ENCODE measurements around the gene DCTN3.

GRCh38 chr9:34656992-34657391, 36.7 kb upstream of the DCTN3 start:
- TF ChIP-seq, protein P1, sequence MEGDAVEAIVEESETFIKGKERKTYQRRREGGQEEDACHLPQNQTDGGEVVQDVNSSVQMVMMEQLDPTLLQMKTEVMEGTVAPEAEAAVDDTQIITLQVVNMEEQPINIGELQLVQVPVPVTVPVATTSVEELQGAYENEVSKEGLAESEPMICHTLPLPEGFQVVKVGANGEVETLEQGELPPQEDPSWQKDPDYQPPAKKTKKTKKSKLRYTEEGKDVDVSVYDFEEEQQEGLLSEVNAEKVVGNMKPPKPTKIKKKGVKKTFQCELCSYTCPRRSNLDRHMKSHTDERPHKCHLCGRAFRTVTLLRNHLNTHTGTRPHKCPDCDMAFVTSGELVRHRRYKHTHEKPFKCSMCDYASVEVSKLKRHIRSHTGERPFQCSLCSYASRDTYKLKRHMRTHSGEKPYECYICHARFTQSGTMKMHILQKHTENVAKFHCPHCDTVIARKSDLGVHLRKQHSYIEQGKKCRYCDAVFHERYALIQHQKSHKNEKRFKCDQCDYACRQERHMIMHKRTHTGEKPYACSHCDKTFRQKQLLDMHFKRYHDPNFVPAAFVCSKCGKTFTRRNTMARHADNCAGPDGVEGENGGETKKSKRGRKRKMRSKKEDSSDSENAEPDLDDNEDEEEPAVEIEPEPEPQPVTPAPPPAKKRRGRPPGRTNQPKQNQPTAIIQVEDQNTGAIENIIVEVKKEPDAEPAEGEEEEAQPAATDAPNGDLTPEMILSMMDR (IDR thresholded peaks at IDR 0.05): no peak
- TF ChIP-seq NFYB (CRISPR knock-in tag; conservative IDR thresholded peaks at IDR 0.05; ENCODE audit: low read depth) (no peak), JUN (CRISPR knock-in tag; IDR thresholded peaks at IDR 0.05) (no peak), TCF7 (CRISPR knock-in tag; IDR thresholded peaks at IDR 0.05; ENCODE audit: low read depth) (no peak), TP53 (CRISPR knock-in tag; IDR thresholded peaks at IDR 0.05) (no peak), ESRRA (CRISPR knock-in tag; IDR thresholded peaks at IDR 0.05; ENCODE audit: borderline replicate concordance) (no peak), FOXJ3 (CRISPR knock-in tag; IDR thresholded peaks at IDR 0.05; ENCODE audit: borderline replicate concordance) (no peak), E2F5 (CRISPR knock-in tag; IDR thresholded peaks at IDR 0.05) (no peak), SP1 (CRISPR knock-in tag; conservative IDR thresholded peaks at IDR 0.05) (no peak), CREB1 (CRISPR knock-in tag; IDR thresholded peaks at IDR 0.05) (no peak), JAZF1 (CRISPR knock-in tag; IDR thresholded peaks at IDR 0.05) (no peak)
- TF ChIP-seq, protein P2, sequence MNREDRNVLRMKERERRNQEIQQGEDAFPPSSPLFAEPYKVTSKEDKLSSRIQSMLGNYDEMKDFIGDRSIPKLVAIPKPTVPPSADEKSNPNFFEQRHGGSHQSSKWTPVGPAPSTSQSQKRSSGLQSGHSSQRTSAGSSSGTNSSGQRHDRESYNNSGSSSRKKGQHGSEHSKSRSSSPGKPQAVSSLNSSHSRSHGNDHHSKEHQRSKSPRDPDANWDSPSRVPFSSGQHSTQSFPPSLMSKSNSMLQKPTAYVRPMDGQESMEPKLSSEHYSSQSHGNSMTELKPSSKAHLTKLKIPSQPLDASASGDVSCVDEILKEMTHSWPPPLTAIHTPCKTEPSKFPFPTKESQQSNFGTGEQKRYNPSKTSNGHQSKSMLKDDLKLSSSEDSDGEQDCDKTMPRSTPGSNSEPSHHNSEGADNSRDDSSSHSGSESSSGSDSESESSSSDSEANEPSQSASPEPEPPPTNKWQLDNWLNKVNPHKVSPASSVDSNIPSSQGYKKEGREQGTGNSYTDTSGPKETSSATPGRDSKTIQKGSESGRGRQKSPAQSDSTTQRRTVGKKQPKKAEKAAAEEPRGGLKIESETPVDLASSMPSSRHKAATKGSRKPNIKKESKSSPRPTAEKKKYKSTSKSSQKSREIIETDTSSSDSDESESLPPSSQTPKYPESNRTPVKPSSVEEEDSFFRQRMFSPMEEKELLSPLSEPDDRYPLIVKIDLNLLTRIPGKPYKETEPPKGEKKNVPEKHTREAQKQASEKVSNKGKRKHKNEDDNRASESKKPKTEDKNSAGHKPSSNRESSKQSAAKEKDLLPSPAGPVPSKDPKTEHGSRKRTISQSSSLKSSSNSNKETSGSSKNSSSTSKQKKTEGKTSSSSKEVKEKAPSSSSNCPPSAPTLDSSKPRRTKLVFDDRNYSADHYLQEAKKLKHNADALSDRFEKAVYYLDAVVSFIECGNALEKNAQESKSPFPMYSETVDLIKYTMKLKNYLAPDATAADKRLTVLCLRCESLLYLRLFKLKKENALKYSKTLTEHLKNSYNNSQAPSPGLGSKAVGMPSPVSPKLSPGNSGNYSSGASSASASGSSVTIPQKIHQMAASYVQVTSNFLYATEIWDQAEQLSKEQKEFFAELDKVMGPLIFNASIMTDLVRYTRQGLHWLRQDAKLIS (CRISPR knock-in tag; IDR thresholded peaks at IDR 0.05; ENCODE audit: borderline replicate concordance): no peak
